Bone marrow (tissue), 2 donors: ENCODE measurements around the gene DEPDC1B.
A peak's percentile ranks its signal among the peaks of the same experiment; 100 is the strongest.
"Not testable (repeated sequence)": the region's sequence is repeated elsewhere in the genome, so short reads cannot be mapped to it uniquely, and the experiment has no call there.

Experiments
- DNase-seq, 2 donors: peaks; one replicate each; lab custom pipeline; 2025; lab: John Stamatoyannopoulos, UW

The DEPDC1B gene

DNA sequence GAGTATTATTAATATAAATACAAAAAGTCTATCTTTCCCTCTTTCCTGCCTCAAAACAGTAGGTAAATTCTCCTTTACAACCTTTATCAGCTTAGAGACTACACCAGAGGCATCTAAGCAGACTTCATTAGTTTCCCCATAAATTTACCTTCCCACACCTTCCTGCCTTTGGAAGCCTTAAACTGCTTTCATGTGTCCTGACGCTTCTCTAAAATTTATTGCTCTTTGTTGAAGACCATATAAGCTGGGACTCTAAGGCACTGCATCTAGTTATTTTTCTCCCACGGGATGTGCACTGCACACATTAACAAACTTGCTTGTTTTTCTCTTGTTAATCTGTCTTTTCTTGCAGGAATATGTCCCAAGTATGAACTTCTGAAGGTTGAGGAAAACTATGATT, 51.8 kb downstream of the DEPDC1B start:
- no peak for DNase-seq

DNA sequence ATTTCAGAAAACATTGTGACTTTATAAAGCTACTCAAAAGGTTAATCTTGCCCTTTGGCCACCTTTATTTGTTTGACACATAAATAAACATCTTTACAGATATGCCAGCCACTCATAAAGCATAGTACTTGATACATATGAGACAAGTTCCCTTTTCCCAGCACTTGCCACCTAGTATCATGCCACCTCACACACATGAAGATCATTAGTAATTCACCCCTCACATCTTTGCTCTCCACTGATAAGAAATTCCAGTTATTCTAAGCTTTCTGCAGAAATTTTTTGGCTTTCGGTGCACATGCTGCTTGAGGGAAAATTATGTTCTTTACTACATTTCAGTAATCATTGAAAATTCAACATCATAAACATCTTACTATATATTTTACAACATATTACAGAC, 59.1 kb downstream of the DEPDC1B start:
- DNase-seq: no peak

DNA sequence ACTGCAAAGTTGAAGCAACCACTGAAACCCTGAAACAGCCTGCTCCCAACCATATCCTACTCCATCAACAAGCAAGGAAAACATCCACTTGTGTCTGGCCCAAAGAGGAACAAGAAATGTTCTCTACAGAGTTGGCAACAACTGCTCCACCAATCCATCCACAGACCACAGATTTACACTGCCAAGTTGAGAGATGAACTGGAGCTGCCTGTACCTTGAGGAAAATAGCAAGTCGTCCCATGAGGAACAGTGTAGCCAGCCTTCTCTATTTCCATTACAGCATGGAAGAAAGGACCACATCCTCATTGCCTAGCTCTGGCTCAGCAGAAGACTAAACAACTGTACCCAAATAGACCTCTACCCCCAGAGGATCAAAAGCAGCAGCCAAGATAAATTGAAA, 60.4 kb downstream of the DEPDC1B start:
- no peak for DNase-seq

DNA sequence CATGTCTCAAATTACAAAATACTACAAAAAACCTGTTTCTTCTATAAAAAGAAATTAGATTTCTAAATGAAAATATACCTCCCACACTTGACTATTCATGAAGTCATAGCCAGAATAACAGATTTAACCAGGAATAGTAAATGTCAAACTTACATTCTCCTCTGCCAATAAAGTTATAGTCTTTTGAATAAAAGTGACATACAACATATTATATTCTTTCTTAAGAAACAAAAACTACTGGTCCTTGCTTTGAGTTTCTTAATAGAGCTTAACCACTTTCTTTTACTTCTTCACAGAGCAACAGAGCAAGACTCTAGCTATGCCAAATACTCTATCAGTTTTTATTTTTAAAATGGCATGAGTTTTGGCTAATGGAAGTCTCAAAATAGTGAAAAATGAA, 61.7 kb downstream of the DEPDC1B start:
- DNase-seq: no peak

DNA sequence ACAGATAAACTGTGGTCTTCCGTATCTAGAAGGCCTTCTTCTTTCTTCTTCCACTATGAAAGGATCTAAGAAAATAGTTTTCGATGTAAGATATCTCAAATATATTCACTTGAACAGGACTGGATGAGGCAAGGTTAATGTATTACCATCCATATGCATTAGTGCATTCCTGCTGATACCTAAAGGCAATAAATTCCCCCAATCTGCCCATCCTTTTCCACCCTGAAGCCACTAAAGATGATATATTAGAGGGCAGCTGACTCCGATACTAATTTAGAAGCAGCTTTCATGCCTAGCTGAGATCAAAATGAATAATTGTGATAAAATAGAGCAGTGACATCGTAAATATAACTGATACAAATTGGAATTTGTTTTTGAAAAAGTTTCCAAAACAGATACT, 63.3 kb downstream of the DEPDC1B start:
- DNase-seq: no peak

DNA sequence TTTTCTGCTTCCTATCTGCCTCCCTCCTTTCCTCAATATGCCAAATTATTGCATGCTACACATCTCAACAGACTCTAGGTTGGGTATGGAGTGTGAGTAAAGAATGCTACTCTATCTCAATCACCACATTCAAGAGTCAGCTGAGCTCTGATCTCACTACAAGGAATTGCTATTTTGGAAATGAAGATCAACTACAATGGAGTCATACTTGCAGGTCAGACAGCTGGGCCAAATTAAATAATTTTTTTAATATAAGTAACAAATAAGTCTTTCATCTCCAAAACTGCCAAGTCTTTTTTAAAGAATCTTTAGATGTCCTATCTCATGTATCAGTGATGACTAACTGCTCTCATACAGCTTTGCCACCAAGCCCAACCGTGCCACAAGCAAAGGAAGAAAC, 64.0 kb downstream of the DEPDC1B start:
- no peak for DNase-seq

DNA sequence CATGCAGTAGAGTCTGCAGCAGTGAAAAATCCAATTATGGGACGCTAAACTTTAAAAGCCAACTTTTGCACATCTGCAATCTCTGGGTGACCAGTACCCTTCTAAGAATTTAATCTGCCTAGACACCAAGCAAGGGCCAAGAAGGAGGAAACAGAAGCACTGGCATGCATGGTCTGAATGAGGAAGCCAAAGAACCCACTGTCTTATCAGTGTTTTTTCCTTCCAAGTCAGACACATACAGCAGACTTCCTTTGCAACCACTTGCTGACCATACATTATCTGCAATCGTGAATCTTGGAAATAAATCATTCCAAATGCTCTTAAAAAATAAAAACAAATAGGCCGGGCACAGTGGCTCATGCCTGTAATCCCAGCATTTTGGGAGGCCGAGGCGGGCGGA, 65.9 kb downstream of the DEPDC1B start:
- DNase-seq: peak in 1 of 2 donors; percentile 67

DNA sequence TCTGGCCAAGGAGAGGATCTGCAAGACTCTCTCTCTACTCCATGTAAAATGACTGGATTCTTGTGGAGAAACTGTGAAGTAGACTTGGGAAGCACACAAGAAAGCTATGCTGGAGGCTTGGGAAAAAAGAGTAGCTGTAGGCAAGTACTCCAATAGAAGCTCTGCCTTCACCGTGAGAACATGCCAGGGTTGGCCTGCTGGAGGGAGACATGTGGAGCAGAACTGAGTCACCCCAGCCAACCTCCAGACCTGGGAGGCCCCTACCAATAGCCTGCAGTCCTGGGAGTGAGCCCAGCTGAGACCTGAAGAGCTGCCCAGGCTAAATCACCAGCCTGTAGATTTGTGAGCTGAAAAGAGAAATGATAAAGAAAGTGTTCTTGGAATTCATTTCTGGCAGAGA, 66.6 kb downstream of the DEPDC1B start:
- DNase-seq: peak in 1 of 2 donors; percentile 19

DNA sequence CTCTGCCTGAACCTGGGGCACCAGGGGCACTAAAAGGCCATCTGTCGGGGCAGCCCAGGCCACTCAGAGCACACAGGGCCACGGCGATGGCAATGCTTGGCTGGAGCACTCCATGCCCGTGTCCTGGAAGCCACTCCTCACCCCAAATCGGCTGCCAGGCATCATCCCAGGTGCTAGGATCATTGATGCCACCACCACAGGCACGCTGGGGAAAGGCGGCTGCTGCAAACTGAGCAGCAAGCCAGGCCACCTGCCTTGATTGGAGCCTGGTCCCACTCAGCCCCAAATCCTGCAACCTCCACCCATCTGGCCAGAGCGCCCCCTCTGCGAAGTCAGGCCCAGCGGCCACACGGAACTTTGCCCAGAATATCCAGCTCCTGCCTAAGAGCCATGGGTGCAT, 67.8 kb downstream of the DEPDC1B start:
- no peak for DNase-seq

DNA sequence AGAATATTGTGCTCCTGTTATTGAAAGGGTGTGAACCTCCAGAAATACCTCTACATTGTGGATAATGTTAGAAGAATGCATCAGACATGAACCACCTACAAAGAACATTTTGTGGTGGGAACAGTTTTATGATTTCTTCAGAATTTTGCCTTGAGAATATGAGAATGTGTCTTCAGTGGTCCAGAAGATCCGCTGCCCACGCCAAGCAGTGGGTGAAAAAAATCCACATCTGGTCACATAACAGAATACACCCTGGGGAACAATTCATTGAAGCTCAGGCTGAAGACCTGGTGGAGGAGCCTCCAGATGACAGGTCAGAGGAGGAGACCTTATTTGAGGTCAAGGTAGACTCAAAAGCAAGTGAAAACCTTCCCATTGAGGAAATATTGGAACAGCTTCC, 69.1 kb downstream of the DEPDC1B start:
- no peak for DNase-seq

DNA sequence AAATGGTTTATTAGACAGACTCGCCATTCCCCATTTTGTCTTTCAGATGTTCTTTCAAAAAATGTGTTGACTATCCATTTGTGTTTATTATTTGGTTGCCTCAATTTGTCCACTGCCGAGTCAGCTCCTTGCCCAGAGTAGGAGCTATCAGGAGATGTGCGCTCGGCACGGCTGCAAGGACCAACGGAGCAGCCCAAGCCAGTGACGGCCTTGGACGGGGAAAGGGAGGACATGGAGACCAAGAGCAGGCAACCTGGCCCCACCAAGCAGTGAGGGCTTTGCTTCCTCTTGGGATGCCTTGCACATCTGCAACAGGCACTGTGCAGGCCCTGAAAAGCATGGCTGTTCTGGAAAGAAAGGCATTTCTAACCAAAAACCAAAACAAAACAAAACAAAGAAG, 69.8 kb downstream of the DEPDC1B start:
- DNase-seq: no peak

DNA sequence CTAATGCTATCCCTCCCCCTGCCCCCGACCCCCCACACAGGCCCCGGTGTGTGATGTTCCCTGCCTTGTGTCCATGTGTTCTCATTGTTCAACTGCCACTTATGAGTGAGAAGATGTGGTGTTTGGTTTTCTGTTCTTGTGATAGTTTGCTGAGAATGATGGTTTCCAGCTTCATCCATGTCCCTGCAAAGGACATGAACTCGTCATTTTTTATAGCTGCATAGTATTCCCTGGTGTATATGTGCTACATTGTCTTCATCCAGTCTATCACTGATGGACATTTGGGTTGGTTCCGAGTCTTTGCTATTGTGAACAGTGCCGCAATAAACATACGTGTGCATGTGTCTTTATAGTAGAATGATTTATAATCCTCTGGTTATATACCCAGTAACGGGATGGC, 75.1 kb downstream of the DEPDC1B start:
- DNase-seq: not testable (repeated sequence)

DNA sequence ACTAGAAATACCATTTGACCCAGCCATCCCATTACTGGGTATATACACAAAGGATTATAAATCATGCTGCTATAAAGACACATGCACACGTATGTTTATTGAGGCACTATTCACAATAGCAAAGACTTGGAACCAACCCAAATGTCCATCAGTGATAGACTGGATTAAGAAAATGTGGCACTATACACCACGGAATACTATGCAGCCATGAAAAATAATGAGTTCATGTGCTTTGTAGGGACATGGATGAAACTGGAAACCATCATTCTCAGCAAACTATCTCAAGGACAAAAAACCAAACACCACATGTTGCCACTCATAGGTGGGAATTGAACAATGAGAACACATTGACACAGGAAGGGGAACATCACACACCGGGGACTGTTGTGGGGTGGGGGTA, 79.2 kb downstream of the DEPDC1B start:
- DNase-seq: not testable (repeated sequence)

DNA sequence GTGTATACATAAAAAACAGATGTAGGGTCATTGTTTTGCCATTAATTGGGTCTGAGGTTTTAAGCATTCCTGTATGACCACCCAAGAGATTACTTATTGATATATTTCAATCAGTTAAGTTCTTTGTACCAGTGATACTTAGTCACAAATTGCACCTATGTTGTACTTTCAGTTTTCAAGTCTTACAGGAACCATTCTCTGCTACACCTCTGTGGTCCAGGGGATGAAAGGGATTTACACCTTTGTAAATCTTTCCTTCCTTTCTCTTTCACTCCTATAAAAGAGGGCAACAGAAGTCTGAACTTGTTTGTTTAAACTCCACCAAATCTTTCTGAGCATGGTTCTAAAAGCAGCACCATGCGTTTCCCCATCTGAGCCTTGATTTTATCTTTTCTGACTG, 86.1 kb downstream of the DEPDC1B start:
- no peak for DNase-seq

DNA sequence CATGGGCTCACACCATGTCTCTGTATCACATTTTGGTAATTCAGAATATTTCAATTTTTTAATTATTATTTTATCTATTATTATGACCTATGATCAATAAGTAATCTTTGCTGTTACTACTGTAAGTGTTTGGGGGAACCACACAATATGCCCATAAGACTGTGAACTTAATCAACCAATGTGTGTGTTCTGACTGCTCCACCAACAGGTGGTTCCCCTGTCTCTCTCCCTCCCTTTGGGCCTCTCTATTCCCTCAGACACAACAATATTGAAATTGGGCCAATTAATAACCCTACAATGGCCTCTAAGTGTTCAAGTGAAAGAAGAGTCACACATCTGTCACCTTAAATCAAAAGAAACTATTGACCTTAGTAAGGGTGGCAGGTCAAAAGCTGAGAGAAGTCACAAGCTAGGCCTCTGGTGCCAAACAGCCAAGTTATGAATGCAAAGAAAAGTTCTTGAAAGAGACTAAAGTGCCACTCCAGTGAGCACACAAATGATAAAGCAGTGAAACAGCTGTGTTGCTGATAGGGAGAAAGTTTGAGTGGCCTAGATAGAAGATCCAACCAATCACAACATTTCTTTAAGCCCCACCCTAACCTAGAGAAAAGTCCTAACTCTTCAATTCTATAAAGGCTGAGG, 88.7 kb downstream of the DEPDC1B start:
- DNase-seq: no peak

DNA sequence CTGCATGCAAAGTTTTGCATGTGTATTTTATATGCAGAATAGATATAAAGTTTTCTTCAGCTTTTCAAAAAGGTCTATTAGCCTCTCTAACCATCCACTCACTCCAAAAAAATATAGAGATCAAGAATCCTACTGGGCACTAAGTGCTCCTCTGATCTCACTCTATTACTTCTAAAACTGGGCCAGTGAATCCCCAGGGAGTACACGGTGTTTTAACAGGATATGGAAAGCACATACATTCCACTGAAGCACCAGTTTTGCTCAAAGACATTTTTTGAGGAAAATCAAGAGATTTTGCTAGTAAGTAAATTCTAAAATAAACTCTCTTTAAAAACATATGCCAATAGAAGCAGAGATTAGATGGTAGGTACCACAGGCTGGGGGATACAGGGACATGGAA, 95.2 kb downstream of the DEPDC1B start:
- DNase-seq: no peak

DNA sequence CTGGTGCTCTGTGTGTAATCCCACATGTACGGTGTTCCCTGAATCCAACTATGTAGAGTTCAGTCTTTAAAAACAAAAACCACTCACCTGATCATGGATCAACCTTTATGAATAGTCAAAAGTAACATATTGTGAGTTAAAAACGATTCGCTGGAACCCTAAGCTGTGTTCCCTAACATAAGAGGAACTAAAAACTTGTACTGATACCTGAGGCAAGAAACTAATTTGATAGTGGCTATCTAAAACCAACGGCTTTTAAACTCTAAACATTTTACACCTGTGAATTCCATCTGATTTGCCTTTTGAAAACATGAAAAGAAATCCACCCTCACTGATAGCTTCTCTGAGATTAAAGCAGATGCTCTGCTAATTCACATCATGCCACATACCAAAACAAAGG, 101.5 kb downstream of the DEPDC1B start:
- no peak for DNase-seq

DNA sequence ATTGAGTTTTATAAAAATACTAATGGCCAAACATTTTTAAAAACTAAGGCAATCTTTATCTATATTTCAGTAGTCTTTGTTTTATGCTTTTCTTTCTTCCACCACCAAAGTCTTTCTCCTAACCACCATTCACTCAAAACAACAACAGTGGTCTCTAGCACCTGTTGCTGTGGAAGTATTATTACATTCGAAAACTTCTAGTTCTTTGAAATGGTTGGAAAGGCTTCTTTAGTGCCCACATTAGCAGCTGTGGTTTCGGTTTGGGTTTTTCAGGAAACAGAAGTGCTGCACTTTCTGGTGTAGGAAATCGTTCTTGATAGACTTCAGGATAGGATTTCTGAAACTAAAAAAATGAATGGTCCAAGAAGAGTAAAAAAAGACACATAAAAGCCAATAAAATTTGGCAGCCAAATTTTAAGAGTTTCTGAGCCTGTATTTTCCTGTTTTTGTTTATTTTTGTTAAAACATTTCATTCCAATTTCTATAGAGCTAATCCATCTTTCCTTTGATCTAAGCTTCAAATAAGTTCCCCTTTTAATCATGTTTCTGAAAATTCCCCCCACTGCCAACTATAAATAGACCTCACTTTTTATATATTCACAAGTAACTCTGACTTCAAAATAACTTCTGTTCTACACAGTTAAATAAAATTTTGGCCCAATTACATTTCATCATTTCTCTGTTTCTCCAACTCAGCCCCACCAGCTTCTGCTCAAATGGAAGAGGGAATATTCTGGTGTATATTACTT, 102.2 kb downstream of the DEPDC1B start:
- DNase-seq: peak in 1 of 2 donors; percentile 90

DNA sequence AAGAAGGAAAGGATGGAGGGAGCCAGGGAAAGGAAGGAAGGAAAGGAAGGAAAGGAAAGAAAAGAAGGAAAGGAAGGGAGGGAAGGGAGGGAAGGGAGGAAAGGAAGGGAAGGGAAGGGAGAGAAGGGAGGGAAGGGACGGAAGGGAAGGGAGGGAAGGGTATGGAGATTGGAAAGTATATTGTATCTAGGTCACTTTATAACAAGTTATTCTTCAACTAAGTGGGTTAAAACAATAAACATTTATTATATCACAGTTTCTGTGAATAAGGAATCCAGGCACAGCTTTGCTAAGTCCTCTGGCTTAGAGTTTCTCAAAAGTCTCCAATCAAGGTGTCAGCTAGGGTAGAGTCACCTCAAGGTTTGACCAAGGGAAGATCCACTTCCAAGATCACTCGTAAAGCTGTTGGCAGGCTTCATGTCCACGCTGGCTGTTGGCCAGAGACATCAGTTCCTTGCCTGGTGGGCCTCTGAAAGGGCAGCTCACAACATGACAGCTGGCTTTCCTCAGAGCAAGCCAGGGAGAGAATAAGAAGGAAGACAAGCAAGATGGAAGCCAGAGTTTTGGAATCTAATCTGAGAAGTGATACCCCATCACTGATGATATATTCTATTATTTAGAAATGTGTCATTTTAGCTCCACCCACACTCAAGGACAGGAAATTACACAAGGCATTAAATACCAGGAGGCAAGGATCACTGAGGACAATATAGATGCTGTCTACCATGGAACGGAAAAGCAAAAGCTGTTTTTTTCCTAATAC, 105.1 kb downstream of the DEPDC1B start:
- DNase-seq: no peak

DNA sequence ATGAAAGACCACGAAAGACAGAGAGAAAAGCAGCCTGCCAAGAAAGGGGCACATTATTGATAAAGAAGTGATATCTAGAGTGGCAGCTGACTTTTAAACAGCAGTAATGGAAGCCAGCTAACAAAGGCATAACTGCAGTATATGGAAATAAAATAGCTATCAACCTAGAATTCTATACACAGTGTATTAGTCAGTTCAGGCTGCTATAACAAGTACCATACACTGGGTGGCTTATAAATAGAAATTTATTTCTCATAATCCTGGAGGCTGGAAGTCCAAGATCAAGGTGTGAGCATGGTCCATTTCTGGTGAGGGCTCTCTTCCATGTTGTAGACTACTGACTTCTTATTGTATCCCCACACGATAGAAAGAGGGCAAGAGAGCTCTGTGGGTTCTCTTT, 109.8 kb downstream of the DEPDC1B start:
- no peak for DNase-seq

DNA sequence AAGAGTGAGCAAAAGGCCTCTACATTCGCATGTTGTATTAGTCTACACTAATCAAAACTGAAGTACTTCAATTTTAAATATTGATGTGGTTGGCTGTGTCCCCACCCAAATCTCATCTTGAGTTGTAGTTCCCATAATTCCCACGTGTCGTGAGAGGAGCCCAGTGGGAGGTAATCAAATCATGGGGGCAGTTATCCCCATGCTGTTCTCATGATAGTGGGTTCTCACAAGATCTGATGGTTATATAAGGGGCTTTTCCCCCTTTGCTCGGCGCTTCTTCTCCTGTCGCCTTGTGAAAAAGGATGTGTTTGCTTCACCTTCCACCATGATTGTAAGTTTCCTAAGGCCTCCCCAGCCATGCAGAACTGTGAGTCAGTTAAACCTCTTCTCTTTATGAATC, 112.7 kb downstream of the DEPDC1B start:
- DNase-seq: not testable (repeated sequence)

DNA sequence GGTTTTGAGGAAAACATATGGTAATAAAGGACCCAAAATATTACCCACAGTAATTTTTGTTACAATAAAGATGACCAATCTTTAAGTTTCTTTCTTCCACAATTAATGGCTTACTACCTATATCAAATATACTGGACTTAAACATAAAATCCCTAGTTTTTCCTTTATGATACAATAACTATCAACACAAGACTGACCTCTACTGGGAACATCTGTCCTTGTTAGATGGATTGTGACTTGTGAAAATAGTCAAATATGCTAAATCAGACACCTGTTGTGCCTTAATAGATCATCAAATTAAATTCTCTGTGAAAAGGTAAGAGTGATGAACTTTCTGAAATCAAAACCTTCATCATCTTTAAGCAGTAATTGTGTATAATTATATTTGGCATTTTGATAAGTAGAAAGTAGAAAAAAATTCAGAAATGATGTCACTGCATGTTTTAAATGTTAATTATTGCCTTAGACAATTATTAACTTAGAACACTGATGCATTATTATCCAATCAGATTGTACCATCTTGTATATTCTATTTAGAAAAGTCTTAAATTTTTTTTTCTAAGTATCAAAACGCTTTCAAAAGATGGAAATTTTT, 113.6 kb downstream of the DEPDC1B start:
- no peak for DNase-seq

DNA sequence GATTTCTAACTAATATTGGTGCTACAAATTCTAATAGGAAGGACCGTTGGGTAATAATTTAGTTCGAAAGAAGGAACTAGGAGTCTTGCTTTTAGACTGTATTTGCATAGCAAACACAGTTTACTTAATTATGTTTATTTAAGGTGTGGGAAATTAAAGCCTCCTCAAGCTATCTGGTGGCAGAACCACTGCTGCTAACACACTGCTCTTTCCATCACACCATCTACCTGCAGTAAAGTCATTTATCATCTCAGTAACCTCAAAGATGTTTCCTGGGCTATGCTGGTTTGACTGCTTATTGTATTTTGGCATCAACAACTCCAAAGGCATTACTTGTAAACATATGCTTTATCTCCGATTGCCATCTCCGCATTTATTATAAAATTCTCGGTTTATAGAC, 114.3 kb downstream of the DEPDC1B start:
- no peak for DNase-seq
